ENCODE results near the gene SPIN1.
"Not testable (repeated sequence)": the region's sequence is repeated elsewhere in the genome, so short reads cannot be mapped to it uniquely, and the experiment has no call there.

The SPIN1 gene

GRCh38 chr9:88388203-88388885 is at the start of gene SPIN1:
Gene SPIN1 (plus strand): TSS chr9:88388444. CDS start chr9:88426540, 38,096 bp downstream.
- DNase-seq, result no peak

- DNase-seq, result no peak
Measured at GRCh38 chr9:88339317-88339716, 48.9 kb upstream of the SPIN1 start.

GRCh38 chr9:88342246-88342645 is 46.0 kb upstream of the SPIN1 start:
- DNase-seq, result no peak

- DNase-seq, result no peak
Measured at GRCh38 chr9:88344013-88344412, 44.2 kb upstream of the SPIN1 start.

- not testable (repeated sequence) for DNase-seq
Measured at GRCh38 chr9:88350354-88350753, 37.9 kb upstream of the SPIN1 start.

- no peak for DNase-seq
Measured at GRCh38 chr9:88355166-88355565, 33.1 kb upstream of the SPIN1 start.

- DNase-seq, result not testable (repeated sequence)
Measured at GRCh38 chr9:88357250-88357649, 31.0 kb upstream of the SPIN1 start.

GRCh38 chr9:88358723-88359122 is 29.5 kb upstream of the SPIN1 start:
- no peak for DNase-seq

GRCh38 chr9:88359974-88360373 is 28.3 kb upstream of the SPIN1 start:
- no peak for DNase-seq

GRCh38 chr9:88362681-88363080 is 25.6 kb upstream of the SPIN1 start:
- no peak for DNase-seq

GRCh38 chr9:88363661-88364060 is 24.6 kb upstream of the SPIN1 start:
- no peak for DNase-seq

GRCh38 chr9:88364706-88365105 is 23.5 kb upstream of the SPIN1 start:
- no peak for DNase-seq

GRCh38 chr9:88370346-88370745 is 17.9 kb upstream of the SPIN1 start:
- no peak for DNase-seq

- no peak for DNase-seq
Measured at GRCh38 chr9:88372103-88372654, 16.1 kb upstream of the SPIN1 start.

GRCh38 chr9:88373045-88373444 is 15.2 kb upstream of the SPIN1 start:
- no peak for DNase-seq

- no peak for DNase-seq
Measured at GRCh38 chr9:88378317-88378716, 9.9 kb upstream of the SPIN1 start.

GRCh38 chr9:88379352-88379751 is 8.9 kb upstream of the SPIN1 start:
- DNase-seq, result no peak

GRCh38 chr9:88380118-88380517 is 8.1 kb upstream of the SPIN1 start:
- no peak for DNase-seq

- DNase-seq, result not testable (repeated sequence)
Measured at GRCh38 chr9:88381322-88381721, 6.9 kb upstream of the SPIN1 start.

GRCh38 chr9:88383176-88383575 is 5.1 kb upstream of the SPIN1 start:
- DNase-seq, result no peak

GRCh38 chr9:88386137-88386536 is 2.1 kb upstream of the SPIN1 start:
- DNase-seq, result not testable (repeated sequence)

- no peak for DNase-seq
Measured at GRCh38 chr9:88387036-88387551, 1.1 kb upstream of the SPIN1 start.

- no peak for DNase-seq
Measured at GRCh38 chr9:88387552-88388202, 567 bp upstream of the SPIN1 start.
